Measurements from ENCODE around the gene ARHGAP6.
"Not testable (repeated sequence)": the region's sequence is repeated elsewhere in the genome, so short reads cannot be mapped to it uniquely, and the experiment has no call there.

Gene ARHGAP6

GRCh38 chrX:11273544-11273943 lies 392.2 kb downstream of the ARHGAP6 start:
- no peak for DNase-seq

GRCh38 chrX:11272863-11273262 lies 392.9 kb downstream of the ARHGAP6 start:
- no peak for DNase-seq

GRCh38 chrX:11272290-11272689 lies 393.4 kb downstream of the ARHGAP6 start:
- no peak for DNase-seq

- no peak for DNase-seq
Measured at GRCh38 chrX:11269996-11270395, 395.7 kb downstream of the ARHGAP6 start.

GRCh38 chrX:11269006-11269405 lies 396.7 kb downstream of the ARHGAP6 start:
- DNase-seq = no peak

GRCh38 chrX:11267425-11267824 lies 398.3 kb downstream of the ARHGAP6 start:
- DNase-seq = no peak

GRCh38 chrX:11266573-11267003 lies 399.1 kb downstream of the ARHGAP6 start:
- no peak for DNase-seq

GRCh38 chrX:11265352-11265751 lies 400.4 kb downstream of the ARHGAP6 start:
- DNase-seq = no peak

GRCh38 chrX:11264925-11265324 lies 400.8 kb downstream of the ARHGAP6 start:
- no peak for DNase-seq

GRCh38 chrX:11261260-11261659 lies 404.5 kb downstream of the ARHGAP6 start:
- DNase-seq = no peak

GRCh38 chrX:11259437-11259836 lies 406.3 kb downstream of the ARHGAP6 start:
- no peak for DNase-seq

- no peak for DNase-seq
Measured at GRCh38 chrX:11257711-11258110, 408.0 kb downstream of the ARHGAP6 start.

- DNase-seq = no peak
Measured at GRCh38 chrX:11257290-11257689, 408.4 kb downstream of the ARHGAP6 start.

GRCh38 chrX:11254417-11255109 lies 411.2 kb downstream of the ARHGAP6 start:
- no peak for DNase-seq

- no peak for DNase-seq
Measured at GRCh38 chrX:11244636-11245035, 421.1 kb downstream of the ARHGAP6 start.

- DNase-seq = no peak
Measured at GRCh38 chrX:11242704-11243103, 423.0 kb downstream of the ARHGAP6 start.

GRCh38 chrX:11241720-11242119 lies 424.0 kb downstream of the ARHGAP6 start:
- no peak for DNase-seq

GRCh38 chrX:11239230-11239629 lies 426.5 kb downstream of the ARHGAP6 start:
- DNase-seq = no peak

GRCh38 chrX:11235377-11235776 lies 430.3 kb downstream of the ARHGAP6 start:
- not testable (repeated sequence) for DNase-seq

- no peak for DNase-seq
Measured at GRCh38 chrX:11215191-11215921, 450.4 kb downstream of the ARHGAP6 start.

GRCh38 chrX:11214346-11215190 lies 451.2 kb downstream of the ARHGAP6 start:
- DNase-seq = no peak

- no peak for DNase-seq
Measured at GRCh38 chrX:11212741-11213140, 453.0 kb downstream of the ARHGAP6 start.

- no peak for DNase-seq
Measured at GRCh38 chrX:11210415-11210801, 455.3 kb downstream of the ARHGAP6 start.
